ENCODE data around the gene PLAU.

The PLAU gene

DNA sequence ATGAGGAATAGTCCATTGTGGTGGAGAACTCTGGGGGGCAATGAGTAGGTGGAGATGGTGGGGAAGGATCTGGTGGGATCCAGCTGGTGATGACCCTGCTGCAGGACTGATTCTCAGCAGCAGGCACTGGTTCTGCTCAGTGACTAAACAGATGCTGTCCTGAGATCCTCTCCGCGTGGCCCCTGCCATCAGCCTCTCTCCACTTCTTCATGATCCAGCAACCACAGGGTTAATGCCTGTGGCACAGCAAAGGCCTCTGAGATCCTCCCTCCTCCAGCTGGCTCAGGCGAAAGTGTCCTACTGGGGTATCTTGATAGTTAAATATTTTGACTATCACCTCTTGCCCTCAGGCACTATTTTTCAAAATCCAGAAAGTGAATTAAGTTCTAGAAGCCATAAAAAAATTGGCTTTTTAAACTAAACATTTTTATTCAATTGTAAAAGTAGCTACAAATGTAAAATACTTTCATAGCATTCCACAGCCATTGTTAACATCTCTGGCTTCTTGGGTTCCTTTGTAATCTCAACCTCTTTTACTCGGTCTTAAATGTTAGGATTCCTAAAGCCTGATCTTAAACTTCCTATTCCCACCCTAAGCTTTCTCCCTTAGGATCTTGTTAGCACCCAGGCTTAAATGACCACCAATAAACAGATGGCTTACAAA, 13.1 kb downstream of the PLAU start:
- Histone ChIP-seq H3K4me1 (ENCODE audit: low read length) (peaks cover 19% of the 10 kb centered on the region), H3F3A (ENCODE audit: insufficient read depth, low read length) (peaks cover 11% of the 10 kb centered on the region), H3K27ac (ENCODE audit: low read length) (no peak overlapping the region), H3K36me3 (replicated peaks; ENCODE audit: insufficient read depth, low read length) (no peaks in the 10 kb centered on the region), H3K27me3 (replicated peaks; ENCODE audit: insufficient read depth, low read length) (no peaks in the 10 kb centered on the region), H2AFZ (ENCODE audit: low read length) (no peak overlapping the region), H3K9ac (ENCODE audit: low read length) (no peak overlapping the region), H3K4me3 (ENCODE audit: low read length) (no peak overlapping the region), H3K9me3 (replicated peaks; ENCODE audit: insufficient read depth, low read length) (no peaks in the 10 kb centered on the region), H3K79me2 (ENCODE audit: low read length) (no peaks in the 10 kb centered on the region), H3K9me2 (replicated peaks; ENCODE audit: insufficient read depth, low read length) (no peaks in the 10 kb centered on the region), H3K4me2 (ENCODE audit: low read depth, low read length) (no peak overlapping the region), H4K20me1 (ENCODE audit: insufficient read depth, low read length) (no peaks in the 10 kb centered on the region)
- no peak for TF ChIP-seq EZH2 (optimal IDR thresholded peaks at IDR 0.05; ENCODE audit: low read depth, low read length)
- no peak for TF ChIP-seq EZH2phosphoT487 (IDR thresholded peaks at IDR 0.05; ENCODE audit: low read length)
- TF ChIP-seq, protein P1, sequence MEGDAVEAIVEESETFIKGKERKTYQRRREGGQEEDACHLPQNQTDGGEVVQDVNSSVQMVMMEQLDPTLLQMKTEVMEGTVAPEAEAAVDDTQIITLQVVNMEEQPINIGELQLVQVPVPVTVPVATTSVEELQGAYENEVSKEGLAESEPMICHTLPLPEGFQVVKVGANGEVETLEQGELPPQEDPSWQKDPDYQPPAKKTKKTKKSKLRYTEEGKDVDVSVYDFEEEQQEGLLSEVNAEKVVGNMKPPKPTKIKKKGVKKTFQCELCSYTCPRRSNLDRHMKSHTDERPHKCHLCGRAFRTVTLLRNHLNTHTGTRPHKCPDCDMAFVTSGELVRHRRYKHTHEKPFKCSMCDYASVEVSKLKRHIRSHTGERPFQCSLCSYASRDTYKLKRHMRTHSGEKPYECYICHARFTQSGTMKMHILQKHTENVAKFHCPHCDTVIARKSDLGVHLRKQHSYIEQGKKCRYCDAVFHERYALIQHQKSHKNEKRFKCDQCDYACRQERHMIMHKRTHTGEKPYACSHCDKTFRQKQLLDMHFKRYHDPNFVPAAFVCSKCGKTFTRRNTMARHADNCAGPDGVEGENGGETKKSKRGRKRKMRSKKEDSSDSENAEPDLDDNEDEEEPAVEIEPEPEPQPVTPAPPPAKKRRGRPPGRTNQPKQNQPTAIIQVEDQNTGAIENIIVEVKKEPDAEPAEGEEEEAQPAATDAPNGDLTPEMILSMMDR (IDR thresholded peaks at IDR 0.05; ENCODE audit: low read length), result no peak
- no peak for DNase-seq

DNA sequence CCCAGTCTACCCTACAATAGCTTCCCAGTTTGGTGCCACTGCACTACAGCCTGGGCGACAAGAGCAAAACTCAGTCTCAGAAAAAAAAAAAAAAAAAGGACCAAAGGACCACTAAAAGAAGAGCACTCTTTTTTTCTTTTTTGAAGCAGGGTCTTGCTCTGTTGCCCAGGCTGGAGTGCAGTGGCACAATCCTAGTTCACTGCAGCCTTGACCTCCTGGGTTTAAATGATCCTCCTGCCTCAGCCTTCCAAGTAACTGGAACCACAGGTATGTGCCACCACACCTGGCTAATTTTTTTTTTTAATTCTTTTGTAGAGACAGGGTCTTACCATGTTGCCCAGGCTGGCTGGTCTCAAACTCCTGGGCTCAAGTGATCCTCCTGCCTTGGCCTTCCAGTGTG, 14.0 kb downstream of the PLAU start:
- Histone ChIP-seq H3K27me3 (replicated peaks; ENCODE audit: insufficient read depth, low read length) (no peaks in the 10 kb centered on the region), H3K27ac (ENCODE audit: low read length) (no peak overlapping the region), H3K9me2 (replicated peaks; ENCODE audit: insufficient read depth, low read length) (no peaks in the 10 kb centered on the region), H3K9me3 (replicated peaks; ENCODE audit: insufficient read depth, low read length) (no peaks in the 10 kb centered on the region), H3K4me3 (ENCODE audit: low read length) (no peak overlapping the region), H4K20me1 (ENCODE audit: insufficient read depth, low read length) (no peaks in the 10 kb centered on the region), H3K79me2 (ENCODE audit: low read length) (no peaks in the 10 kb centered on the region), H2AFZ (ENCODE audit: low read length) (no peak overlapping the region), H3K4me1 (ENCODE audit: low read length) (peaks cover 16% of the 10 kb centered on the region), H3K36me3 (replicated peaks; ENCODE audit: insufficient read depth, low read length) (no peaks in the 10 kb centered on the region), H3F3A (ENCODE audit: insufficient read depth, low read length) (peaks cover 11% of the 10 kb centered on the region), H3K9ac (ENCODE audit: low read length) (no peak overlapping the region), H3K4me2 (ENCODE audit: low read depth, low read length) (no peak overlapping the region)
- no peak for DNase-seq
- TF ChIP-seq EZH2phosphoT487 (IDR thresholded peaks at IDR 0.05; ENCODE audit: low read length), result no peak
- TF ChIP-seq EZH2 (optimal IDR thresholded peaks at IDR 0.05; ENCODE audit: low read depth, low read length), result no peak
- TF ChIP-seq, protein P1 (IDR thresholded peaks at IDR 0.05; ENCODE audit: low read length), result no peak

DNA sequence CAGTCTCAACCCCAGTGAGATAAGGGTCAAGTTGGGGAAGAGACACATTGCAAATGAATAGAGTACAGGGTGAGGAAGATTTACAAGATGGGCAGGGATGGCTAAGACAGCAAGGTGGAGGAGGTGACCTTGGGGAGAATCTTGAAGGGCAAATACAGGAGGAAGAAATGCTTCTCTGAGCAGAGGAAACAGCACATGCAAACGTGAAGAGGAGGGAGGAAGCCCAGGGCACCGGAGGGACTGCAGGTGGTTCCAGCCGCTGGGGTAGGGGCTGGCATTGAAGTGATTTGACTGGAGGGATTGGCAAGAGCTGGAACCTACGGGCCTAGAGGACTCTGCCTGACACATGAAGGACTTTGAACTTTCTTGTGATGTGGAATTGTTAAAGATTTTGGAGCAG, 14.6 kb downstream of the PLAU start:
- H3K27ac ChIP-seq (ENCODE audit: low read length), result no peak overlapping the region
- DNase-seq, result no peak
- no peaks in the 10 kb centered on the region for H3K36me3 ChIP-seq (replicated peaks; ENCODE audit: insufficient read depth, low read length)
- H3K9me3 ChIP-seq (replicated peaks; ENCODE audit: insufficient read depth, low read length), result no peaks in the 10 kb centered on the region
- H3K79me2 ChIP-seq (ENCODE audit: low read length), result no peaks in the 10 kb centered on the region
- TF ChIP-seq EZH2phosphoT487 (IDR thresholded peaks at IDR 0.05; ENCODE audit: low read length), result no peak
- TF ChIP-seq, protein P1 (IDR thresholded peaks at IDR 0.05; ENCODE audit: low read length), result no peak
- no peak for TF ChIP-seq EZH2 (optimal IDR thresholded peaks at IDR 0.05; ENCODE audit: low read depth, low read length)
- H3F3A ChIP-seq (ENCODE audit: insufficient read depth, low read length), result peaks cover 11% of the 10 kb centered on the region
- no peak overlapping the region for H2AFZ ChIP-seq (ENCODE audit: low read length)
- no peak overlapping the region for H3K4me2 ChIP-seq (ENCODE audit: low read depth, low read length)
- no peaks in the 10 kb centered on the region for H4K20me1 ChIP-seq (ENCODE audit: insufficient read depth, low read length)
- H3K4me1 ChIP-seq (ENCODE audit: low read length), result peaks cover 15% of the 10 kb centered on the region
- H3K27me3 ChIP-seq (replicated peaks; ENCODE audit: insufficient read depth, low read length), result no peaks in the 10 kb centered on the region
- no peak overlapping the region for H3K9ac ChIP-seq (ENCODE audit: low read length)
- H3K9me2 ChIP-seq (replicated peaks; ENCODE audit: insufficient read depth, low read length), result no peaks in the 10 kb centered on the region
- no peak overlapping the region for H3K4me3 ChIP-seq (ENCODE audit: low read length)

Measured in MM.1S (cell line).